ENCODE results near the gene TENM4. TPM values are rescaled to one million over a fixed set of nuclear protein-coding genes. Genes with fewer than 3 reads are reported as not detected.

Gene TENM4
- total and polyA plus RNA-seq, 2 of the 13 experiments (the other 11 are each of a cell fraction or from before 2014, with no cell fraction given), result not detected

DNA sequence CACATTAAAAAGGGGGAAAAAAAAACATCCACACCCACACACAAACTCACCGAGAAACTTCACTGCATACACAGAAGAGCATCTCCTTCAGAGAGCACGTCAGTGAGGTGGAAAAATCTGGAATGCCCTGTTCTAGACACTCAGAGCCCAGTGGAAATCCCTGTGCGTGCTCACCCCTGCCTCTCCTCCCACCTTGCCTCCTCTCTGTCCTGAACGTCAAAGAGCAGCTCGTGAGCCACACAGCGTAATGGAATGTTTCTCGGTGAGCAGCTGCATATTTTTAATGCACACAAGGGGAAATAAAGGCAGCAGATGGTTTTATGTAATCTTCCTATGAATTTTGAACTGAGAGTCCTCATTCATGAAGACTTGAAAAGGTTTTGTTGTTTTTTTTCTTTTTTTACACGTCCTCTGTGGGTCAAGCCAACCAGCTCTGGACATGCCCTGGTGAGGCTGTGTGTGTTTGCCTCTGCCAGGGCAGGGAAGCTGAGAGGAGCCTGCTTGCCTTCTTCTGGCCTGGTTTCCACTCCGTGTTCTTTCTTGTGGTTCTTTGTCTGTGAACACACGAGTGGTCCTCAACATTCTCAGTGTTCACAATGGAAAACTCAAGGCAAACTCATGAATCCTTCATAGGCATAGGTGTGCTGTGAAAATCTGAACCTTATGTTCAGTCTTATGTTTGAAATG, 219.2 kb downstream of the TENM4 start:
- Histone ChIP-seq H3K9ac (ENCODE audit: insufficient read depth, low read depth, low read length) (no peak overlapping the region), H3K36me3 (replicated peaks in 1 of 2; ENCODE audit: control insufficient read depth in 1 of 2, insufficient read depth in 2 of 2, low read length in 2 of 2) (no peaks in the 10 kb centered on the region), H2AFZ (ENCODE audit: low read length) (no peak overlapping the region), H3K4me2 (ENCODE audit: low read depth, low read length) (no peak overlapping the region), H3K79me2 (ENCODE audit: insufficient read depth, low read length) (no peaks in the 10 kb centered on the region), H3K9me3 (ENCODE audit: low read length) (no peaks in the 10 kb centered on the region), H3K4me3 (replicated peaks in 1 of 3; ENCODE audit: insufficient read depth in 1 of 3, low read depth in 2 of 3, low read length in 3 of 3) (no peak overlapping the region), H3K27me3 (ENCODE audit: control insufficient read depth in 1 of 2, insufficient read depth in 2 of 2, low read length in 2 of 2) (no peaks in the 10 kb centered on the region; a peak in 3 of 5 replicates), H4K20me1 (ENCODE audit: insufficient read depth, low read length) (no peaks in the 10 kb centered on the region), H3K4me1 (ENCODE audit: insufficient read depth, low read length) (no peaks in the 10 kb centered on the region), H3K27ac (ENCODE audit: extremely low read length, insufficient read depth, low read length) (no peak overlapping the region)
- no TSS peak for BruUV-seq (replicated peaks)
- DNase-seq (ENCODE audit: low spot score) (no peak), FAIRE-seq (no peak), ATAC-seq (no peak)
- POLR2A ChIA-PET, result no interaction called here
- in situ Hi-C loops (cut with HindIII; ENCODE audit: extremely low pct_ligation_motif_present, low pct_unique_long_range_greater_than_20kb) (no loop called here), intact Hi-C loops (cut with micrococcal nuclease; ENCODE audit: unreplicated experiment) (no loop called here)
- CTCF ChIA-PET (ENCODE audit: low intra/inter-chr PET ratio, low total read pairs), result no interaction called here
- WGBS (ENCODE audit: low lambda C conversion rate), result 12% methylated on average over 10 of the region's 10 CpGs
- no peak for TF ChIP-seq SMC3 (IDR thresholded peaks at IDR 0.05; ENCODE audit: low read length)
- no peak for TF ChIP-seq STAT5B (CRISPR knock-in tag; IDR thresholded peaks at IDR 0.05)
- TF ChIP-seq EZH2 (conservative IDR thresholded peaks at IDR 0.05; ENCODE audit: low read depth, low read length), result no peak
- TF ChIP-seq, protein P1, sequence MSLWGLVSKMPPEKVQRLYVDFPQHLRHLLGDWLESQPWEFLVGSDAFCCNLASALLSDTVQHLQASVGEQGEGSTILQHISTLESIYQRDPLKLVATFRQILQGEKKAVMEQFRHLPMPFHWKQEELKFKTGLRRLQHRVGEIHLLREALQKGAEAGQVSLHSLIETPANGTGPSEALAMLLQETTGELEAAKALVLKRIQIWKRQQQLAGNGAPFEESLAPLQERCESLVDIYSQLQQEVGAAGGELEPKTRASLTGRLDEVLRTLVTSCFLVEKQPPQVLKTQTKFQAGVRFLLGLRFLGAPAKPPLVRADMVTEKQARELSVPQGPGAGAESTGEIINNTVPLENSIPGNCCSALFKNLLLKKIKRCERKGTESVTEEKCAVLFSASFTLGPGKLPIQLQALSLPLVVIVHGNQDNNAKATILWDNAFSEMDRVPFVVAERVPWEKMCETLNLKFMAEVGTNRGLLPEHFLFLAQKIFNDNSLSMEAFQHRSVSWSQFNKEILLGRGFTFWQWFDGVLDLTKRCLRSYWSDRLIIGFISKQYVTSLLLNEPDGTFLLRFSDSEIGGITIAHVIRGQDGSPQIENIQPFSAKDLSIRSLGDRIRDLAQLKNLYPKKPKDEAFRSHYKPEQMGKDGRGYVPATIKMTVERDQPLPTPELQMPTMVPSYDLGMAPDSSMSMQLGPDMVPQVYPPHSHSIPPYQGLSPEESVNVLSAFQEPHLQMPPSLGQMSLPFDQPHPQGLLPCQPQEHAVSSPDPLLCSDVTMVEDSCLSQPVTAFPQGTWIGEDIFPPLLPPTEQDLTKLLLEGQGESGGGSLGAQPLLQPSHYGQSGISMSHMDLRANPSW (CRISPR knock-in tag; IDR thresholded peaks at IDR 0.05; ENCODE audit: borderline replicate concordance), result no peak

DNA sequence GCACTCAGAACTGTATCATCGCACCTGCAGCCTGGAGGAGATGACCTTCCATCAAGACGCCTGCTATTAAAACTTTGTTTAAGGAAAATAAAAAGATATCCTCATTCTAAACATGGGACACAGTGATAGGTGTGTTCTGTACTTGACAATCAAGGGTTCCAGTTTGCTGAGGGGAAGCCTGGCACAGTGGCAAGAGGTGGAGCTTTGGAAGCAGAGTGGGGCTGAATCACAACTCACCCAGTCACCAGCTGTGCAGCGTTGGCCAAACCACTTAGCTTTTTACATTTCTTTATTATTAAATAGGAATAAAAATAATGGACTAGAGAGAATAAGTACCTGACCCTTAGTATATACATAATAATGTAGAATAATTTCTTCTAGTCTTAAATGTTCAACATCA, 220.7 kb downstream of the TENM4 start:
- BruUV-seq (replicated peaks), result no TSS peak
- WGBS (ENCODE audit: low lambda C conversion rate), result 0% methylated on average over 2 of the region's 3 CpGs
- H3K9me3 ChIP-seq (ENCODE audit: low read length), result no peaks in the 10 kb centered on the region
- ATAC-seq, result no peak
- no peak for DNase-seq (ENCODE audit: low spot score)
- in situ Hi-C loops (cut with HindIII; ENCODE audit: extremely low pct_ligation_motif_present, low pct_unique_long_range_greater_than_20kb) (no loop called here), intact Hi-C loops (cut with micrococcal nuclease; ENCODE audit: unreplicated experiment) (no loop called here)
- no peak overlapping the region for H3K27ac ChIP-seq (ENCODE audit: extremely low read length, insufficient read depth, low read length)
- no peak overlapping the region for H3K4me3 ChIP-seq (replicated peaks in 1 of 3; ENCODE audit: insufficient read depth in 1 of 3, low read depth in 2 of 3, low read length in 3 of 3)
- H3K36me3 ChIP-seq (replicated peaks in 1 of 2; ENCODE audit: control insufficient read depth in 1 of 2, insufficient read depth in 2 of 2, low read length in 2 of 2), result no peaks in the 10 kb centered on the region
- CTCF ChIA-PET (ENCODE audit: low intra/inter-chr PET ratio, low total read pairs), result no interaction called here
- no peak overlapping the region for H3K4me2 ChIP-seq (ENCODE audit: low read depth, low read length)
- no peak overlapping the region for H3K9ac ChIP-seq (ENCODE audit: insufficient read depth, low read depth, low read length)
- H3K4me1 ChIP-seq (ENCODE audit: insufficient read depth, low read length), result no peaks in the 10 kb centered on the region
- H3K27me3 ChIP-seq (ENCODE audit: control insufficient read depth in 1 of 2, insufficient read depth in 2 of 2, low read length in 2 of 2), result no peaks in the 10 kb centered on the region; a peak in 2 of 5 replicates
- no peak overlapping the region for H2AFZ ChIP-seq (ENCODE audit: low read length)
- no peaks in the 10 kb centered on the region for H4K20me1 ChIP-seq (ENCODE audit: insufficient read depth, low read length)
- POLR2A ChIA-PET, result no interaction called here
- no peaks in the 10 kb centered on the region for H3K79me2 ChIP-seq (ENCODE audit: insufficient read depth, low read length)
- no peak for FAIRE-seq
- TF ChIP-seq ZNF343 (CRISPR knock-in tag; IDR thresholded peaks at IDR 0.05), result no peak
- no peak for TF ChIP-seq ZNF761 (CRISPR knock-in tag; conservative IDR thresholded peaks at IDR 0.05)
- TF ChIP-seq, protein P2, sequence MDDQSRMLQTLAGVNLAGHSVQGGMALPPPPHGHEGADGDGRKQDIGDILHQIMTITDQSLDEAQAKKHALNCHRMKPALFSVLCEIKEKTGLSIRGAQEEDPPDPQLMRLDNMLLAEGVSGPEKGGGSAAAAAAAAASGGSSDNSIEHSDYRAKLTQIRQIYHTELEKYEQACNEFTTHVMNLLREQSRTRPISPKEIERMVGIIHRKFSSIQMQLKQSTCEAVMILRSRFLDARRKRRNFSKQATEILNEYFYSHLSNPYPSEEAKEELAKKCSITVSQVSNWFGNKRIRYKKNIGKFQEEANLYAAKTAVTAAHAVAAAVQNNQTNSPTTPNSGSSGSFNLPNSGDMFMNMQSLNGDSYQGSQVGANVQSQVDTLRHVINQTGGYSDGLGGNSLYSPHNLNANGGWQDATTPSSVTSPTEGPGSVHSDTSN (CRISPR knock-in tag; IDR thresholded peaks at IDR 0.05; ENCODE audit: borderline replicate concordance), result no peak
- no peak for TF ChIP-seq CHCHD3 (CRISPR knock-in tag; IDR thresholded peaks at IDR 0.05)
- TF ChIP-seq RORA (CRISPR knock-in tag; IDR thresholded peaks at IDR 0.05), result no peak
- no peak for TF ChIP-seq RFXAP (CRISPR knock-in tag; IDR thresholded peaks at IDR 0.05; ENCODE audit: borderline replicate concordance)
- no peak for TF ChIP-seq ZC3H4 (CRISPR knock-in tag; IDR thresholded peaks at IDR 0.05; ENCODE audit: borderline replicate concordance)
- TF ChIP-seq, protein P3, sequence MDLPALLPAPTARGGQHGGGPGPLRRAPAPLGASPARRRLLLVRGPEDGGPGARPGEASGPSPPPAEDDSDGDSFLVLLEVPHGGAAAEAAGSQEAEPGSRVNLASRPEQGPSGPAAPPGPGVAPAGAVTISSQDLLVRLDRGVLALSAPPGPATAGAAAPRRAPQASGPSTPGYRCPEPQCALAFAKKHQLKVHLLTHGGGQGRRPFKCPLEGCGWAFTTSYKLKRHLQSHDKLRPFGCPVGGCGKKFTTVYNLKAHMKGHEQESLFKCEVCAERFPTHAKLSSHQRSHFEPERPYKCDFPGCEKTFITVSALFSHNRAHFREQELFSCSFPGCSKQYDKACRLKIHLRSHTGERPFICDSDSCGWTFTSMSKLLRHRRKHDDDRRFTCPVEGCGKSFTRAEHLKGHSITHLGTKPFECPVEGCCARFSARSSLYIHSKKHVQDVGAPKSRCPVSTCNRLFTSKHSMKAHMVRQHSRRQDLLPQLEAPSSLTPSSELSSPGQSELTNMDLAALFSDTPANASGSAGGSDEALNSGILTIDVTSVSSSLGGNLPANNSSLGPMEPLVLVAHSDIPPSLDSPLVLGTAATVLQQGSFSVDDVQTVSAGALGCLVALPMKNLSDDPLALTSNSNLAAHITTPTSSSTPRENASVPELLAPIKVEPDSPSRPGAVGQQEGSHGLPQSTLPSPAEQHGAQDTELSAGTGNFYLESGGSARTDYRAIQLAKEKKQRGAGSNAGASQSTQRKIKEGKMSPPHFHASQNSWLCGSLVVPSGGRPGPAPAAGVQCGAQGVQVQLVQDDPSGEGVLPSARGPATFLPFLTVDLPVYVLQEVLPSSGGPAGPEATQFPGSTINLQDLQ (CRISPR knock-in tag; IDR thresholded peaks at IDR 0.05), result no peak

Measured in HepG2 (cell line).